Stimulated activated CD4-positive, alpha-beta T cell treated with anti-CD3 and anti-CD28 coated beads, Interleukin-15, amount 100 ng/mL, for 48 hours (primary cell): ENCODE measurements around the gene GPR55.

Source experiments
- DNase-seq, 2 donors: peaks; one replicate each; pipeline ENCODE4 v3.0.0-alpha.2; 2020; ENCODE audit warnings: low read depth in 2 of 2

GPR55 gene

GRCh38 chr2:230866756-230867523, 58.1 kb downstream of the GPR55 start:
- peak in 1 of 2 donors; percentile 23 for DNase-seq

GRCh38 chr2:230865766-230866755, 59.0 kb downstream of the GPR55 start:
- no peak for DNase-seq

GRCh38 chr2:230865307-230865765, 59.7 kb downstream of the GPR55 start:
- DNase-seq: no peak

GRCh38 chr2:230864605-230865306, 60.3 kb downstream of the GPR55 start, which contains the start of gene ITM2C:
Gene ITM2C (plus strand): TSS chr2:230864942. CDS start chr2:230865026, 84 bp downstream.
- peak; percentile 48 to 68 for DNase-seq

- no peak for DNase-seq
Measured at GRCh38 chr2:230864122-230864604, 60.9 kb downstream of the GPR55 start.

GRCh38 chr2:230863442-230864121, 61.5 kb downstream of the GPR55 start:
- DNase-seq: no peak

- DNase-seq: no peak
Measured at GRCh38 chr2:230863031-230863430, 62.0 kb downstream of the GPR55 start.

- DNase-seq: no peak
Measured at GRCh38 chr2:230862292-230862691, 62.8 kb downstream of the GPR55 start.

- no peak for DNase-seq
Measured at GRCh38 chr2:230861552-230862255, 63.3 kb downstream of the GPR55 start.
